GM21786 (cell line): Measurements from ENCODE around the gene CCDC172.
"Not testable (repeated sequence)": the region's sequence is repeated elsewhere in the genome, so short reads cannot be mapped to it uniquely, and the experiment has no call there.

Experiments
- ATAC-seq: cut with Tn5 transposase; IDR thresholded peaks from one replicate; pipeline ENCODE4 v1.9.1; 2021; ENCODE audit not compliant: unreplicated experiment

The CCDC172 gene

DNA sequence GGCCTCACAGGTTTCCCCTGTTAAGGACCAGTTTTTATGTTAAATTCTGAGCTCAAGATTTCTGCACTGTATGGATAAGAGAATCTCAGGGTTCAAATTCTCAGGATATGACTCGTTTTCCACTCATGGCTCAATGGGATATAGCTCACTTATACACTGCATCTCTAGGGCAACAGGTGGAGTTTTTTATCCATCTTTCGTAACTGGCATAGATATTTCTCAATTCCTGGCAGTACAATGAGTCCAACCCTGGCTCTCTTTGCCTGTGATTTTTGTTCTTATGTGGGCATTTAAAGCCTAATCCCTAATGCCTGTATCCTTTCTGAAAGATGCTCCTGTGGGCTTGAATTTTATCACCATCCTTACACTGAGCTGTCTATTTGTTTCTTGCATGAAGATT is 7.6 kb downstream of the CCDC172 start:
- ATAC-seq = no peak

DNA sequence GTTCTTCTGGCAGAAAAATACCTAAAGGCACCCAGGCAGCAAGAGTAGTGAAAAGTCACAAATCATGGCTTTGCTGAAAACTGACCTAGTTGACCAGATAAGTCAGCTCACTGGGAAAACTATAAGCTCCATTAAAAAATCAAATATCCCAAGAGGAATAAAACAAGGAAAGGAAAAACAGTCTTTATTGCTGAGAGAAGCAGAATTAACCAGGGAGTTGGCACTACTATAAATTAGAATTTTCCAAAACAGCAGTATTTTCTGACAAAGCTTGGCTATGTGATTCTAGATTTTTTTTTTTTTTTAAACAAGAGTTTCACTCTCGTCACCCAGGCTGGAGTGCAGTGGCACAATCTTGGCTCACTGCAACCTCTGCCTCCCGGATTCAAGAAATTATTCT is 12.6 kb downstream of the CCDC172 start:
- ATAC-seq = no peak

DNA sequence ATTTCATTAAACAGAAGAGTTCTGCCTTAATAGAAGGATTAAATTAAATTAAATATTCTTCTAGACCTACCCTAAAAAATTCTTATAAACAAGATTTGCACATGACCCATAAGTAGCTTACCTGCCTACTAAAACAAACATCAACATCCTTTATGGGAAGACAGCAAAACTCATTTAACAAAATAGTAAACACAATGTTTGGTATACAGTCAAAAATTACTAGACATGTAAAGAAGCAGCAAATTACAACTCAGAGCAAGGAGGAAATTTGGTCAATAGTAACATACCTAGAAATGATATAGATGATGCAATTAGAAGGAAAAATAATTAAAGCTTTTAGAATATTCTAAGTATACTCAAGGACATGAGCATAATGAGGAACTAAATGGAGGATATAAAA is 27.9 kb downstream of the CCDC172 start:
- no peak for ATAC-seq

DNA sequence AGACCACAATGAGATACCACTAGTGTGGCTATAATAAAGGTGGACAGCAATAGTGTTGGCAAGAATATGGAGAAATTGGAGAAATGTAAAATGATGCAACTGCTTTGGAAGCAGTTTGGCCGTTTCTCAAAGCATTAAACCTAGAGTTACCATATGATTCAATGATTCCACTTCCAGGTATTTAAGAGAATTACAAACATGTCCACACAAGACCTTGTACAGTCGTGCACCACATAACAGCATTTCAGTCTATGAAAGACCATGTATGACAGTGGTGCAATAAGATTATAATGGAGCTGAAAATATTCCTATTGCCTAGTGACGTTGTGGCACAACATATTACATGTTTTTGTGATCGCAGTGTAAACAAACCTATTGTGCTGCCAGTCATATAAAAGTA is 29.6 kb downstream of the CCDC172 start:
- no peak for ATAC-seq

DNA sequence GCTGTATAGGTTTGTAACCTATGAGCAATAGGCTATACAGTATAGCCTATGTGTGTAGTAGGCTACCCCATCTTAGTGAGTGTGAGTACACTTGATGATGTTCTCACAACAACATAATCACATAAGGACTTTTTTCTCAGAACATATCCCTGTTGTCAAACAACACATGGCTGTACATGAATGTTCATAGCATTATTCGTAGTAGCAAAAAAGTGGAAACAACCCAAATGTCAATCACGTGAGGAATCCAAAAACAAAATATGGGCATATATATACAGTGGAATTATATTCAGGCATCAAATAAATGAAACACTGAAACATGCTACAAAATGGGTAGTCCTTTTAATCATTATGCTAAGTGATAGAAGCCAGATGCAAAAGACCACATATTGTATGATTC is 31.1 kb downstream of the CCDC172 start:
- no peak for ATAC-seq

DNA sequence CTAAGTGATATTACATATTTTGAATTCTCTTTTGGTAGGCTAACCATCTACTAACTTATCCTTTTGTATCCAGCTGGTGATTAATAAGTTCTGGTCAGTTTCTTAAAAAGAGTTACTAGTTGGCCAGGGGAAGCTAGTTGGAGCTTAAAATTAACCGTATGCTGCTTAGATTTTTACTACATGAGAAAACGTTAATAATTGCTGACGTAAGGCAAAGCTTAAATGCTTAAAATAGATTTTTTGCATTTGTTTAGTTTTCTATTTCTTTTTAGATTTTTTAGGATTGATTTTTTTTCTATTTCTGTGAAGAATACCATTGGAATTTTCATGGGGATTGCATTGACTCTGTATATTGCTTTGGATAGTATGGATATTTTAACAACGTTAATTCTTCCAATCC is 32.6 kb downstream of the CCDC172 start:
- ATAC-seq = no peak

DNA sequence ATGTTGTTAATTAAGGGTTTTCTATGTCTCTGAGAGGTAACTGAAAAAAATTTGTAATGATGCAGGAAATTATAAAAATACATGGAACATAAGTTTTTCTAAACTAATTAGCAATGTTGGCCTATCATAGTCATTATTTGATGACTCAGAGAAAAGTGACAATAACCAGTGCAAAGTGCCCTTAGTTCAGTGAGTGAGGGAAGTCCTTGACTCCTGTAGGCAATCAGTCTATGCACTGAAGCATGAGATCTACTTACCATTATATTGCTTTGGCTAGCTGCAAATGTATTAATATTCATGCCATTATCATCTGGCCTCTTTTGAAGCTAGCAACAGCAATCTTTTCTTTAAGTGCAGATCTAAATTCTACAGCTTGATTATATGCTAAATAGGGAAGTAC is 40.6 kb downstream of the CCDC172 start:
- no peak for ATAC-seq

DNA sequence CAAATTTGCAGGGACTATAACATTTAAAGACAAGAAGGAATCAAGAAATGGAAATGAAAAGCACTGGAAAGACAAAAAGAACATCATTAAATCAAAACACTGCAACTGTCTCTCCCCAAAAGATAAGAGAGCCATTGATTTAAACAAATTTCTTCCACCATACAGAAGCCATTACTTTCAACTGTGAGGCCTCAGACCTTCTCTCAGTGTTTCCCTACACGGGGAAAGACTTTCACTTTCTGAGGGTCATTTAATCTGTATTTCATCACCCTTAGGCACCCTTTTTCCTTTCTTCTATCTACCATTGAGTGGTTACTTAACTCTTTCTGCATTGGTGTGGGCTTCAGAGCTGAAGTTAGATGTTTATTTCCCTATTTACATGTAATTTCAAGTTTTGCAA is 47.5 kb downstream of the CCDC172 start:
- ATAC-seq = no peak

DNA sequence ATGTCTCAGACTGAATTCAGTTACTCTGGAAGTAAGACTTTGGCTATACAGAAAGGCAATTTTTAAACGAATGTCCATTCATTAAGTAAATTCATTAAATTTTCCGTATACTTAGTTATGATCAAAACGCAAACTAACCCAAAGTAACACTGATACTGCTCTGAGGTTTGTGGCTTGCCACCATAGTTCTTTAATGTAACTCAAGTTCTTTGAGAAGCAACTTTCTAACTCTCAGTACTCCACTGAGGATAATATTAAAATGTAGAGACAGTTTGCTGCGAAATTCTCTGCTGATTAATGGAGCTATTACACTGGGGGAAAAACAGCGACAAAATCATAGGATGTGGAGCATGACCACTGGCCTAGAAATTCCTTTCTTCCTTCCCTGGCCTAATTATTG is 58.0 kb downstream of the CCDC172 start:
- no peak for ATAC-seq

DNA sequence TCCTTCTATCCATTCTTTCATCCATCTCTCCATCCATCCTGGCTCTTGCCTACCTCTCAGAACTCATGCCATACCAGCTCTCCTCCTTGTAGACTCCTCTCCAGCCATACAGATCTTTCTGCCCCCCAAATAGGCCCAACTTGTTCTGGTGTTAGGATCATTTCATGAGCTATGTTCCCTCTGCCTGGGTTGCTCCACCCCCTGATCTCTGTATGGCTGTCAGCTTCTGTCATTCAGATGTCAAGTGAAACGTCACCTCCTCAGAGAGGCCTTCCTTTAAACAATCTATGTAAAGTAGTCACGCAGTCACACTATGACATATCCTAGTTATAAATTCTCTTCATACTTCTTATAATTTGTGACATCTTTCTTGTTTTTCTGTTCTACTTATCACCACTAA is 61.1 kb downstream of the CCDC172 start:
- no peak for ATAC-seq

DNA sequence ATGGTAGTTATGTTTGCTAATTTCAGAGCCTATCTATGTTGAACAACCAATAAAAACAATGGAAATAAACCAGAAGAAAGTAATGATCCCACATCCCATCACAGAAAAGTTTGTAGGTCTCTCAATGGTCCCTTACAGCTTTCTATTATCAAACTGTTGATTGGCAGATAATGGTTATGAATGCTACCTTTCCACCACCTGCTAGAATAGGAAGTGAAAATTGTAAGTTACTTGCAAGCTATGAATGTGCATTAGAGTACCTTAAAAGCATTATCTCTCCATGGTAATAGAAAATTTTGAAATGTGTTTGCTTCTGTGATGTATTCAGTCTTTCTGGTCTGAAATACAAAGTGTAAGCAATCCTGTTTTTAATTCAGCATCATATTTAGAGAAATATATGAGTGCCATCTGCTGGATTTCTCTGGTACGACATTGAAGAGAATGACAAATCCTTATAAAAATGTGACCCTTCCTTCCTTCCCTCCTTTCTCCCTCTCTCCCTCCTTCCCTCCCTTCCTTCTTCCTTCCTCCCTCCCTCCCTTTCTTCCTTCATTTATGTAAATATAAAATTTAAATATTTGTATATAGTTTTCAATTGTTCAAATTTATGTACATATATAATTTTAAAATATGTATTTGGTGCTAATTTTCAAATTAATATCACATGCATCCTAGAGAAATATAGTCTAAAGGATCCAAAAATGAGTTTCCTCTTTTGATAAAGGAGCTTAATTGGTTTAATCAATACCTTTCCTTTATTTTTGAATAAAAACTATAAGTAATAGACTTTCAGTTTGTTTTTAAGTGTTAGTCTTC is 62.0 kb downstream of the CCDC172 start:
- no peak for ATAC-seq

DNA sequence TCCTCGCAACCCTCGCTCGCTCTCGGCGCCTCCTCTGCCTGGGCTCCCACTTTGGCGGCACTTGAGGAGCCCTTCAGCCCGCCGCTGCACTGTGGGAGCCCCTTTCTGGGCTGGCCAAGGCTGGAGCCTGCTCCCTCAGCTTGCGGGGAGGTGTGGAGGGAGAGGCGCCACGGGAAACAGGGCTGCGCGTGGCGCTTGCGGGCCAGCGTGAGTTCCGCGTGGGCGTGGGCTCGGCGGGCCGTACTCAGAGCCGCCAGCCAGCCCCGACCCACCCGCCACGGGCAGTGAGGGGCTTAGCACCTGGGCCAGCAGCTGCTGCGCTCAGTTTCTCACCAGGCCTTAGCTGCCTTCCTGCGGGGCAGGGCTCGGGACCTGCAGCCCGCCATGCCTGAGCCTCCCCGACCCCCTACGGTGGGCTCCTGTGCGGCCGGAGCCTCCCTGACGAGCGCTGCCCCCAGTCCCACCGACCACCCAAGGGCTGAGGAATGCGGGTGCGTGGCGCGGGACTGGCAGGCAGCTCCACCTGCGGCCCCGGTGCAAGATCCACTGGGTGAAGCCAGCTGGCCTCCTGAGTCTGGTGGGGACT is 69.1 kb downstream of the CCDC172 start:
- ATAC-seq = not testable (repeated sequence)

DNA sequence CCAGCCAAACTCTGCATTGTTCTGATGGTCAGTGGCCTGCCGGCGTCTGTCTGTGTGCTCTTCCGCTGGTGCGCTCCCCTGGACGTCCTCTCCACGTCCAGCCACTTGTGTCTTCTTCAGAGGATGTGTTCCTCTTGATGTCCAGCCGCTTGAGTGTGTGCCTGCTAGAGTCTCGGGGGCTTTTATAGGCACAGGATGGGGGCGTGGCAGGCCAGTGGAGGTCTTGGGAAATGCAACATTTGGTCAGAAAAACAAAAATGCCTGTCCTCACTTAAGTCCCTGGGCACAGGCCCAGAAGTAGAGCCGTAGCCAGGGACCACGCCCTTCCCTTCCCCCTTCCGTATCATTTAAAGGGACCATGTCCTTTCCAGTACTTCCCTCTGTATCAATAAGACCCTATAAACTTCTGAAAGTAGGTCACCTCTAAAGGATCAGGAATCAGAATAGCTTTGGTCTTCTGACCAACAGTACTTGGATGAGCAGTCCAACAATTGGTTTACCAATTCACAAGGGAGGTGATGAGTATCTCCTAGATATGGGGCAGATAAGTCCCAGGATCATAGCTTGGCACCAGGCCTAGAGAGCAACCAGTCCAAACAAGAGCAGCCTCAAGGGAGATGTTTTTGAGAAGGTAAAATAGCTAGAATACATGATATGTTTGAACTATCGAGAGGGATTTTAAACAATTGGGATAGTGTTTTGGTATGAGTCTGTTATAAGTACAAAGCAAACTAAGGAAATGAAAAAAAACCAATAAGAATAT is 71.2 kb downstream of the CCDC172 start:
- no peak for ATAC-seq

DNA sequence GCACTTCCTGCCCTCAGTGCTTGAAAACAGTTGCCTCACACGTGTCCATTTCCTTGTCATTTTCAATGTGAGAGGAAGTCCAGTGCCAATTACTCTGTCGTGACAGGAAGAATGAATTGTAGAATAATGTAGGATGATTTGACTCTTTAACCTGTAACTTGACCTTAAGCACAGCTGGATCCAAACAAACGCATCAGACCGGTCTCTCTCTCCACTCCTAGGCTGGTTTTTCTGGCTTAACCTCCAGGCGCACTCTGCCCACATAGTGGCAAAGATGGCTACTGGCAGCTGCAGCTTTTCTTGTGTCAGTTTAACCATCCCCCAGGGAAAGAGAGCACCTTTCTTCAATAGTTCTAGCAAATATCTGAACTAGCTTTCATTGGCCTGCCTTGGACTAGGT is 74.0 kb downstream of the CCDC172 start:
- ATAC-seq = no peak

DNA sequence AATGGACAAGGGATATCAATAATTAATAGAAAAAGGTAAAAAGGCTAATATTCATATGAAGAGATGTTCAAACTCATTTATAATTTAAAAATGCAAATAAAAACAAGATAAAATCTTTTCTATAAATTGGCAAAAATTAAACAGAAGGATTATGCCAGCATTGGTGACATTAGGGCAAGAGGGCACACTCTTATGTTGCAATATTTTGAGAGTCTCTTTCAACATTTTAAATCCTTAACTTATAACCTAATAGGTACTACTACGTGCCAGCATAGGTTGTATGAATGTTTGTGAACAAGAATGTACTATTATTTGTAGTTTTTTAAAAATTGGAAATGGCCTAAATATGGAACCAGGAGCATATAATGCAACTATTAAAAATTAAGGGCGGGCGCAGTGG is 78.6 kb downstream of the CCDC172 start:
- ATAC-seq = no peak

DNA sequence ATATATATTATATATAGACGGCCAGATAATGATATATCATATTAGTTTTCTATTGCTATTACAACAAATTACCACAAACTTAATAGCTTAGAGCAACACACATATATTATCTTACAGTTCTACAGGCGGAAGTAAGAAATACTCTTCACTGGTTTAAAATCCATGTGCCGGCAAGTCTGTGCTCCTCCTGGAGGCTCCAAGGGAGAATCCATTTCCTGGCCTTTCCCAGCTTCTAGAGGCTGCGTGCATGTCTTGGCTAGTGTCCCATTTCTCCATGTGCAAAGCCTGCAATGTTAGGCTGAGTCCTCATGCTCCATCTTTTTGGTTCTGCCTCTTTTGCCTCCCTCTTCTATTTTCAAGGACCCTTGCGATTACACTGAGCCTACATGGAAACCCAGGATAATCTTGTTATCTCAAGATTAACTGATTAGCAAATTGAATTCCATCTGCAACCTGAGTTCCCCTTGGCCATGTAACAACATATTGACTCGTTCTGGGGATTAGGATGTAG is 79.5 kb downstream of the CCDC172 start:
- ATAC-seq = no peak

DNA sequence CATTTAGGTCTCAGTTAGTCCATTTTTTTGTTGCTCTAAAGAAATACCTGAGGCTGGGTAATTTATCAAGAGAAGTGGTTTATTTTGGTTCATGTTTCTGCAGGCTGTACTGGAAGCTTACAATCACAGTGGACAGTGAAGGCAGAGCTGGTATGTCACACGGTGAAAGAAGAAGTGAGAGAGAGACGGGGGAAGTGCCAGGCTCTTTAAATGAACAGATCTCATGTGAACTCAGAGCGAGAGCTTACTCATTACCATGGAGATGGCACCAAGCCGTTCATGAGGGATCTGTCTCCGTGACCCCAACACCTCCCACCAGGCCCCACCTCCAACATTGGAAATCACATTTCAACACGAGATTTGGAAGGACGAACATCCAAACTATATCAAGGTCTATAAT is 84.5 kb downstream of the CCDC172 start:
- peak; percentile 86 for ATAC-seq

DNA sequence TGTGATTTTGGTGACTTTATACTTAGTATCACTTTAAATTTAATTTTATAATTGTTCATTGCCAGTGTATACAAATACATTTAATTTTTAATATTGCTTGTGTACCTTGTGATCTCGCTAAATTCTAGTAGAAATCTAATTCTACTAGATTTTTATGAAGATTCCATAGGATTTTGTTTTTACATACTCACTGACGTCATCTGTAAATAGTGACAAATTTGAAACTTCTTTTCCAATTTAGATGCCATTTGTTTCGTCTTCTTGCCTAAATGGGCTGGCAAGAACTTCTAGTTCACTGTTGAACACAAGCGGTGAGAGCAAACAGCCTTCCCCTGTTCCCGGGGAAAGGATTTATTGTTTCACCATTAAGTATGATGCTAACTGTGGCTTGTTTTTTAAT is 86.1 kb downstream of the CCDC172 start:
- no peak for ATAC-seq

DNA sequence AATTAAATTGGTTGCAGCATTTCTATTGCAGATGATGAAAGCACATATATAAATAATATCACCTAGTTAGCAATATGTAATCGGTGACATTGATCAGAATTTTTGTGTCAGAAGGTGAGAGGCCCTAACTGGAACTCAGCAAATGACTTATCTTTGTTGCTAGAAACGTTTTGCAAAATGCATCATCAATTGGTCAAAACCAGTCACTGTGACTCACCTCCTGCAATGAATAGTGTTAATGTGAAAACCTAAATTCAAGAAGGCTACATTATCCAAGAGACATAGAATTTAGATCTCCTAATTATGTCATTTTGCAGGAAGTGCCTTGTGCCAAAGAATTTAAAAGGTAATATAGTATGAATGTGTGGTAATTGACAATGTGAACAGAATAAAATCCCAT is 93.6 kb downstream of the CCDC172 start:
- ATAC-seq = no peak

DNA sequence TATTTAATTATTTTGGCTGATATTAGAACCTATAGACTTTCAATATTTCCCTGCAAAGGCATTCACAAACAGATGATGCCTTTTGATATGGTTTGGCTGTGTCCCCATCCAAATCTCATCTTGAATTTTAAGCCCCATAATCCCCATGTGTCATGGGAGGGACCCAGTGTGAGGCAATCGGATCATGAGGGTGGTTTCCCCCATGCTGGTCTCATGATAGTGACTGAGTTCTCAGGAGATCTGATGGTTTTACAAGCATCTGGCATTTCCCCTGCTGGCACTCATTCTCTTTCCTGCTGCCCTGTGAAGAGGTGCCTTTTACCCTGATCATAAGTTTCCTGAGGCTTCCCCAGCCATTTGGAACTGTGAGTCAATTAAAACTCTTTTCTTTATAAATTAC is 94.1 kb downstream of the CCDC172 start:
- ATAC-seq = no peak

DNA sequence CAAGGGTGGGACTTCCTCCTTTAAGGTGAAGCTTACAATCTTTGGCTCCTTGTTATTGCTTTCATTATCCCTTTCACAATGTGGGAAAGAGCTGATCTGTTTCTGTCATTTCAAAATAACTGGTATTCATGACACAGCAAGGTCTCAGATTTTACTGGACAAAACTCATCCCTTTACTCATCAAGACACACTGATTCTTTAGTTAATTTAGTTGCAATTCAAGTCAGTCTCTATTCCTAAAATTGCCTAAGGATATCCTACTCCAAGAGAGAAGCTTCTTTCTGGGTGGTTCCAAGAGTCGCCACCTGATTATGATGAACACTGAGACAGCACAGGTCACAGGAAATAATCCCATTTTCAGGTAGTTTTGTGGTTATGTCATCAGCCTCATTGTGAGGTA is 97.6 kb downstream of the CCDC172 start:
- no peak for ATAC-seq

DNA sequence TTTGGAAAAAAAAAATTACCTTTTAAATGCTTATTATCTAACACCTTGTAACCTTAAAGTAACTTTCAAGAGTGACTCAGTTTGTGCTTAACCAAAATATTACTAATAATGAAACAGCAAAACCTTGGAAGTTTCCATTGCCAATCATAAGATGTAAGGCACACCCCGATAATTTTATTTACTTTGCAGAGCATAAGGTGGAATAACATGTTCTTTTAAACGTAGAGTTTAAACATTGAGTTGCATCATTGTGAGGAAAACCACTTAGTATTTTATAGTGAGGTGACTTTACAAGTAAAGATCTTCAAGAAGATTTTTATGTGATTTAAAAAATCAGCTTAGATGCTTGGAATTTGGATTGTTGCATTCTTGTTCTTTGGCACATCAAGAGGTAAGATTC is 103.4 kb downstream of the CCDC172 start, which contains the start of gene PNLIPRP3:
Gene PNLIPRP3, plus strand, starts transcription at position 177 of the 400 bp plus-strand sequence. Its CDS starts 166 bp downstream, at position 343.
- no peak for ATAC-seq
